HEK293T (cell line): ENCODE data around the gene CFL2.

Source experiments
- ARNT ChIP-seq: fragments of 450-650 bp; IDR thresholded peaks from 2 replicates; pipeline ENCODE4 v1.6.1; 2017; ENCODE audit warnings: mild to moderate bottlenecking
- BHLHE40 ChIP-seq: fragments of 450-650 bp; IDR thresholded peaks from 2 replicates; pipeline ENCODE4 v1.6.1; 2016; ENCODE audit warnings: mild to moderate bottlenecking, moderate library complexity, borderline replicate concordance
- CTBP1 ChIP-seq: fragments of 450-650 bp; IDR thresholded peaks from 2 replicates; pipeline ENCODE4 v1.6.1; 2016; ENCODE audit warnings: borderline replicate concordance
- ELF4 ChIP-seq: fragments of 450-650 bp; IDR thresholded peaks from 2 replicates; pipeline ENCODE4 v1.6.1; 2017; ENCODE audit warnings: antibody characterized with exemption
- FOXA1 ChIP-seq: fragments of 450-650 bp; IDR thresholded peaks from 2 replicates; pipeline ENCODE4 v1.6.1; 2016; ENCODE audit warnings: mild to moderate bottlenecking
- FOXK2 ChIP-seq: fragments of 450-650 bp; IDR thresholded peaks from 2 replicates; pipeline ENCODE4 v1.6.1; 2016; ENCODE audit warnings: mild to moderate bottlenecking
- FOXM1 ChIP-seq: fragments of 450-650 bp; IDR thresholded peaks from 2 replicates; pipeline ENCODE4 v1.6.1; 2017; ENCODE audit warnings: mild to moderate bottlenecking, borderline replicate concordance
- HDGF ChIP-seq: fragments of 450-650 bp; IDR thresholded peaks from 2 replicates; pipeline ENCODE4 v1.6.1; 2017; ENCODE audit warnings: antibody characterized with exemption, borderline replicate concordance
- L3MBTL2 ChIP-seq: fragments of 450-650 bp; conservative IDR thresholded peaks from 2 replicates; pipeline ENCODE4 v1.6.1; 2016; ENCODE audit warnings: mild to moderate bottlenecking
- PKNOX1 ChIP-seq: fragments of 450-650 bp; IDR thresholded peaks from 2 replicates; pipeline ENCODE4 v1.6.1; 2016
- SP1 ChIP-seq: fragments of 450-650 bp; IDR thresholded peaks from 2 replicates; pipeline ENCODE4 v1.6.1; 2017
- SUZ12 ChIP-seq: fragments of 450-650 bp; IDR thresholded peaks from 2 replicates; pipeline ENCODE4 v1.6.1; 2016; ENCODE audit warnings: mild to moderate bottlenecking
- TARDBP ChIP-seq: fragments of 450-650 bp; IDR thresholded peaks from 2 replicates; pipeline ENCODE4 v1.6.1; 2016

GRCh38 chr14:34682787-34683321 is 31.5 kb downstream of the CFL2 start:
- TF ChIP-seq L3MBTL2 (no peak), SUZ12 (no peak), ELF4 (no peak), BHLHE40 (no peak), SP1 (no peak), FOXA1 (no peak), PKNOX1 (no peak), FOXK2 (no peak), CTBP1 (no peak), HDGF (no peak), TARDBP (no peak), FOXM1 (no peak), ARNT (no peak)
